NCI-H524 treated with DMSO at 0.1 percent for 48 hours (cell line): ENCODE data around the gene PDLIM7.

Experiments used
- DNase-seq: peaks from one replicate; lab custom pipeline; 2025; lab: John Stamatoyannopoulos, UW

The PDLIM7 gene

DNA sequence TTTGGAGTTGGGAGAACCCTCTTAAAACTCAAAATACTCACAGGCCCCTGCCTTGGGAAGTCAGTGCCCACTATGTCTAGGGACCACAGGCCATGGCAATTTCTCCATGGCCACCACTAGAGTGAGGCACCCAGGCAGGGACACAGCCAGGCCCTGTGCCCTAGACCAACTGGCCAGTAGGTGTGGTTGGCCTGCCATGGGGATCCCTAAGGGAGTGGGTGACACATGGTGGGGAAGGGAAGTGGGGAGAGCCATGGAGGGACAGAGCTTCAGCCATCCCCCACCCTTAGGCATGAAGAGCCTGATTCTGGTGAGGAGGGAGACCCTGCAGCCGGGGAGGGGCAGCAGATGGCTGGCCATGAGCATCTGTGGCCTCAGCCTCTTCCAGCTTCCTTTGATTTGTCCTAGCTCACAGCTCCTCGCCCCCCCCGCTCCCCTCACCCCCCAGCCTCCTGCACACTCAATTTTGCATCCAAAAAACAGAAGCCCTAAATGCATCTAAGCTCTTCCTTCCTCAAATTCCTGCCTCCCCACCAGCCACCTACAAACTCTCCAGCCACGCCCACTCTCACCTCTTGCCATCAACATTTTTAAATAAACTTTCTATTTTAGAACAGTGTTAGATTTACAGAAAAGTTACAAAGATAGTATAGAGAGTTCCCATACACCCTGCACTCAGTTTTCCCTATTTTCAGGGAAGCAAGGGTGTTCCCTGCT, 22.4 kb downstream of the PDLIM7 start:
- peak; percentile 59 for DNase-seq

DNA sequence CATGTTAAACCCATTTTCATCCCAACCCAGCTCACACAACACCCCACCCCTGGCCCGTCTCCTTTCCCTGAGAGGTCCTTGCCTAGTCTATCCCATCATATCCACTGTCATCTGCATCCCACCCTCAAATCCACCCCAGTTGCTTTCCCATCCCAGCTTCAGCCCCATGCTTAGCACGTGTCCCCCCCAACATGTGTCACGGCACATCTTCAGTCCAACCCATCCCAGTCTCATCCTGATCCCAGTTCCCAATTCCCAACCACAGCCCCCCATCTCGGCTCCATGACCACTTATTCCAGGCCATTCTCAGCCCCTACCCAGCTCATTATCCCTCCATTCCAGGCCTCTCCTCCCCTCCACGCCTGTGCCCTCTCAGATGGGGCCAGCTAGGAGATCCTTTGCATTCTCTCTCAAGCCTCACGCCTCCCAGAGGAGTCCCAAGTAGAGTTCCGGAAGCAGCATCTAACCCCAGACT, 23.4 kb downstream of the PDLIM7 start:
- no peak for DNase-seq

DNA sequence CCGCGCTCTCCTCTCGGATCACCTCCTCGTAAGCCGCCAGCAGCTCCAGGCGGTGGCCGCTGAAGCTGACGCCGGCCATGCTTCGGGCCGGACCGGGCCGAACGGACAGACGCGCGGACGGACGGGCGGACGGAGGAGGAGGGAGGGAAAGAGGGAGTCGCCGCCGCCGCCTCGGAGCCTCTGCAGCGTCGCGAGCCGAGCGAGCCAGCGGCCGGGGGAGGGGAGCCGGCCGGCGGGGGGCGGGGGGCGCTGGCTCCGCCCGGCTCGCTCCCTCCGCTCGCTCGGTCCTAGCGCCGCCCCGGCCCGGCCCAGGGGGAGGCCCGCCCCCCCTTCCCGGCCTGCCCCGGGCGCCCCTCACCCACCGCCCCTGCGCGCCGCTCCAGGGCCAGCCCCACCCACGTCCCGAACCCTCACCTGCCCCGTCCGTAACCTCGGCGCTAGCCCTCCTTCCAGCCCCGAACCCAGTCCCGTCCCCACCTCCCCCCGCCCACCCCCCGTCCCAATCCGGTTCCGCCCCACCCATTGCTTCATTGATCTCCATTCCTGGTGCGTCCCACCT, 23.9 kb downstream of the PDLIM7 start, which contains the start of gene DBN1:
Gene DBN1 (minus strand): TSS at position 192 of the 559 bp plus-strand sequence. CDS start 113 bp downstream, at position 79.
- DNase-seq: no peak

- no peak for DNase-seq
Observed at GRCh38 chr5:177472460-177473442, 24.7 kb downstream of the PDLIM7 start.

- no peak for DNase-seq
Observed at GRCh38 chr5:177471610-177472356, 25.6 kb downstream of the PDLIM7 start.

- no peak for DNase-seq
Observed at GRCh38 chr5:177470759-177471536, 26.5 kb downstream of the PDLIM7 start.

GRCh38 chr5:177469750-177470525, 27.5 kb downstream of the PDLIM7 start:
- DNase-seq: no peak

DNA sequence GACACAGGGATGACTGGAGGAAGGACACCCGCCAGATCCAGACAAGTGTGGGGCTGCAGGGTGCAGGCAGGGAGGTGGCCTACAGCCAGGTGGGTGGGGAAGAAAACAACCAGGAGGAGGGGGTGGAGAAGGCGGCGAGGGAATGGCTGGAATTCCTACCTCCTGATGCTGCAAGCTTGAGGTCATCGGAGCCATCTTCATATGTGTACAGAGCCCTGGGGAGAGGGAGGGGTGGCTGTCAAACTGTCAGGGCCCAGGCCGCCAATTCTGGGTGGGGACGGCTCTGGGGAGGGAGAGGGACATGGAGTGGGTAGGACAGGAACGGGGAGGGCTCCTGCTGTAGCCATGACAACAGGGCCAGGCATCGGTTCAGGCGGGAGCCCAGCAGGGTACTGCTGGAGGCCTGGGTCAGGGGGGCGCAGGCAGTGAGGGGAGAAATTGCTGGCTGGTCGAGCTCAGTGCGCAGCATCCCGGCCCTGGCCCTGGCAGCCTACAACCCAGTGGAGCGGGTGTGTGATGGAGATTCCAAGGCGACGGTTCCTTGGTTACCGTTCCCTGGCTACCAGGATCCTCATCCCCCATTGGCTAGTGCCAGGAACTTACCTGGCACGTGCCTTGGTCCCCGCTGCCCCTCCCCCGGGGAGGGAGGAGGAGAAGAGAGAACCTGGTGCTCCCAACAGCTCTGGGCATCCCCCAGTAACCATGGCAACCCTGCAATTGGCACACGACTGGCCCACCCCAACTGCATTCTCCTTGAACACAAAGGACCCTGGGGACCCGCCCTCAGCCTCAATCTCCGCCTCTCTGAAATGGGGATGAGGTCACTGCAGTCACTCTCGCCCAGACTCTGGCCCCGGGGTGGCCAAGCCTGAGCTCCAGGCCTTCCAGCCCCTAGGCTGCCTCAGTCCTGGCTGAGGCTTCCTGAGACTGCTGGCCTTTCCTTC, 28.4 kb downstream of the PDLIM7 start:
- no peak for DNase-seq

GRCh38 chr5:177468329-177468684, 29.1 kb downstream of the PDLIM7 start:
- DNase-seq: no peak

GRCh38 chr5:177467436-177467835, 30.0 kb downstream of the PDLIM7 start:
- DNase-seq: no peak

DNA sequence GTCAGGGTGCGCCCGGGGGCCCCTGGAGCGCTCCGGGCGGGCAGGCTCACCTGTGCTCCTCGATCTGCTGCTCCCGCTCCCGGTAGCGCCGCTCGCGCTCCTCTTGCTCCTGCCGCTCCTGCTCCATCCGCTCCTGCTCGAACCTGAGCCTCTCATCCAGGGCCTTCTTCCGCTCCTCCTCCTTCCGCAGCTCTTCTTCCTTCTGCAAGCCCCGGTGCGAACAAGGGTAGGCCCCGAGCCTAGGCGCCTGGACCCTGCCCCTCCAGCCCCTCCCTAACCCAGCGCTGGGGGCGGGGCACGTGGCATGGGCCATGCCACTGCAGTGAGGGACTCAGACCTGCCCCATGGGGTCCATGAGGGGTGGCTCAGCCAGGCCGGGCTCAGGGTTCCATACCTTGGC, 30.5 kb downstream of the PDLIM7 start:
- no peak for DNase-seq

DNA sequence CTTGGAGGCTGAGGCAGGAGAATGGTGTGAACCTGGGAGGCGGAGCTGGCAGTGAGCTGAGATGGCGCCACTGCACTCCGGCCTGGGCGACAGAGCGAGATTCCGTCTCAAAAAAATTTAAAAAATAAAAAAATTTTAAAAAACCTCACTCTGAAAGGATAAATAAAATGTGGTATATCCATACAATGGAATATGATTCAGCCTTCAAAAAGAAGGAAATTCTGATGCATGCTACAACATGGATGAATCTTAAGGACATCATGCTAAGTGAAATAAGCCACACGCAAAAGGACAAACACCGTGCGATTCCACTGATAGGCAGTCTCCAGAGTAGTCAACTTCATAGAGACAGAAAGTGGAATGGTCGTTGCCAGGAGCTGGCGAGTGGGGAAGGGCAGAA, 32.4 kb downstream of the PDLIM7 start:
- DNase-seq: no peak

DNA sequence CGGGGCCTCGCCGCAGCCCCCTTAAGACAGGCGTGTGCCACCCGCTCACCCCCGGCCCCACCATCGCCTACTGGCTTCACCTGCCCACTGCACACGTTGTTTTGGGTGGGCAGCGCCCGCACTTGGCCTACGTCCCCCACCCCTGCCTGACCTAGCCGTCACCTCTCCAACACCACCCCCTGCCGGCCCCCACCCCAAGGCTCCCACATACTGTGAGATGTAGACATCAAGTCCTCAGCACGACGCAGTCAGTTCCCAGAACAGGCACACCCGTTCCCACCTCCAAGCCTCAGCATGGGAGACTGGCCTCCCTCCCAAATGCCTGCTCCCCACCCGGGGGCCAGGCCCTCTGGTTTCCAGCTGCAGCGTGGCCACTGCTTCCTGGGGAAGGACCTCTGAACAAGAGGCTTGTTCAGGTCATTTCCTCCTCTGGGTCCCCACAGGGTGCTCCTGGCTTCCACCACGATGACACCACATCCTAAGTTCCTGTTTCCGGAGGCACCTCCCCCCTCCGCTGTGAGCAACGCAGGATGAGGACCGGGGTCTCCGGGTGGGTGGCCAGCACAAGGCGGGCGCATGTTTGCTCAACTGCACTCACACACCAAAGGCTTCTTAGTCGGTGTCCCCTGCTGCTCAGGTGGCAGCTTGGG, 35.3 kb downstream of the PDLIM7 start:
- DNase-seq: no peak

DNA sequence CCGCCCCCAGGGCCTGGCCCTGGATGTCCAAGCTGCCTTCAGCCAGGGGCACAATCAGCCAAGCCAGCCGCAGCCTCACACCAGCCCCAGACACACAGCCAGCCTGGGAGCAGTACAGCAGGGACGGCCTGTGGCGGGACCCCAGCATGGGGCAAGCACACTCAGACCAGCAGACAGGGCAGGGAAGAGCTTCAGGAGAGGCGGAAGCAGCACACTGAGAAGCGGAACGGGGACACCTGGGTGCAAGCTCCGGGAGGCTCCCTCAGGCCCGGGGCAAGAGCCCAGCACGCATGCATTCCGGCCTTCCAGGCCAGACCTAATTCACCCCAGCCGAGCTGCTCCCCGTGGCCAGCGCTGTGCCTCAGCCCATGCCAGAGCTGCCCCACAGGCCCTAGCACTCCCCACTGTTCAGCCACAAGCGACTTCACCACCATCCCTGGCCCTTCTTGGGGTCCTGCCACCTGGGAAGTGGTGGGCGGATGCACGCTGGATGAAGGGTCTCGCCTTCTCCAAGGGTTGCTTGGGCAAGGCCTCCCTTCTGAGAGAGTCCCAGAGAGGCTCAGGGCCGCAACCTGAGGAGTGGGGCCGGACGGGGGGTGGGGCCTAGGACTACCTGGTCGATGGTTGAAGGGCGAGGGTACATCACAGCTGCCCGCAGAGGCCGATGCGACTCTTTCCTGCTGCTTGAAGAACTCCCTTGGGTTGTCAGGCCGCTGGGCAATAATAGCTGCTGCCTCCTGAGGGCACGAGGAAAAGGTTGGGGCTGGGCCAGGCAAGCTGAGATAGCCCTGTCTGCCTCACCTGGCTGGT, 37.4 kb downstream of the PDLIM7 start:
- DNase-seq: no peak

- no peak for DNase-seq
Observed at GRCh38 chr5:177459357-177459756, 38.0 kb downstream of the PDLIM7 start.

GRCh38 chr5:177458912-177459350, 38.5 kb downstream of the PDLIM7 start:
- DNase-seq: no peak

- no peak for DNase-seq
Observed at GRCh38 chr5:177457852-177458681, 39.3 kb downstream of the PDLIM7 start.
